Breast epithelium (tissue), 4 donors: Measurements from ENCODE around the gene H6PD. TPM values are rescaled to one million over a fixed set of nuclear protein-coding genes. Genes with fewer than 3 reads are reported as not detected.

Experiments
- DNase-seq, 2 donors: peaks; one replicate each; pipeline ENCODE4 v3.0.0-alpha.2; 2019; ENCODE audit warnings: low spot score in 2 of 2
- H3K27ac ChIP-seq, 2 donors: fragments of 200-600 bp; sonication (generic) in 1 of 2; one replicate each; pipeline ENCODE4 v1.5.1; 2016 to 2019; ENCODE audit warnings: mild to moderate bottlenecking in 1 of 2
- H3K27me3 ChIP-seq, 2 donors: fragments of 200-600 bp; sonication (generic) in 1 of 2; one replicate each; pipeline versions ENCODE4 v1.5.1 to v1.6.0; 2017 to 2019; ENCODE audit warnings: control low read depth in 1 of 2, mild to moderate bottlenecking in 1 of 2
- H3K36me3 ChIP-seq: fragments of 200-600 bp; one replicate; pipeline ENCODE4 v1.5.1; 2019
- H3K4me1 ChIP-seq, 2 donors: fragments of 200-600 bp; sonication (generic); one replicate each; pipeline ENCODE4 v1.5.1; 2016 to 2019; ENCODE audit warnings: control low read depth in 1 of 2
- H3K4me3 ChIP-seq, 3 donors: fragments of 200-600 bp; sonication (generic); 1 replicate in 2 of 3; 2 replicates in 1 of 3; pipeline ENCODE4 v1.5.1; 2016 to 2019; ENCODE audit warnings: mild to moderate bottlenecking in 3 of 3, moderate library complexity in 2 of 3
- H3K9me3 ChIP-seq, 2 donors: fragments of 200-600 bp; sonication (generic) in 1 of 2; one replicate each; pipeline ENCODE4 v1.5.1; 2016 to 2019; ENCODE audit warnings: control low read depth in 1 of 2
- POLR2A ChIP-seq: fragments of 450-650 bp; IDR thresholded peaks from one replicate; pipeline ENCODE4 v1.6.1; 2016; ENCODE audit warnings: antibody characterized with exemption, mild to moderate bottlenecking, moderate library complexity
- POLR2AphosphoS5 ChIP-seq, 3 donors: sonication (generic); formaldehyde crosslinking; IDR thresholded peaks; one replicate each; pipeline ENCODE4 v1.6.1; 2017; ENCODE audit warnings: antibody characterized with exemption in 3 of 3
- intact Hi-C: fragments of 100-400 bp; cut with DNase I; formaldehyde crosslinking; loops from one replicate; pipeline ENCODE4 v1.15.1; 2023; ENCODE audit warnings: low total_unique reads
- total RNA-seq, 3 donors: library from RNA; depleted of rRNA; stranded (reverse); fragments of >200 nt; gene quantifications; one replicate each; pipeline ENCODE4 v1.1.0, GENCODE V29; 2016
- TF ChIP-seq, protein P1 (sequence below), 3 donors: fragments of 450-650 bp; IDR thresholded peaks; one replicate each; pipeline ENCODE4 v1.5.1; 2016 to 2017; ENCODE audit warnings: antibody characterized with exemption in 3 of 3, mild to moderate bottlenecking in 3 of 3, moderate library complexity in 3 of 3

Gene H6PD
- total RNA-seq, 3 donors from 2014 or later: 46.4 to 77.4 (median 49.5) TPM

DNA sequence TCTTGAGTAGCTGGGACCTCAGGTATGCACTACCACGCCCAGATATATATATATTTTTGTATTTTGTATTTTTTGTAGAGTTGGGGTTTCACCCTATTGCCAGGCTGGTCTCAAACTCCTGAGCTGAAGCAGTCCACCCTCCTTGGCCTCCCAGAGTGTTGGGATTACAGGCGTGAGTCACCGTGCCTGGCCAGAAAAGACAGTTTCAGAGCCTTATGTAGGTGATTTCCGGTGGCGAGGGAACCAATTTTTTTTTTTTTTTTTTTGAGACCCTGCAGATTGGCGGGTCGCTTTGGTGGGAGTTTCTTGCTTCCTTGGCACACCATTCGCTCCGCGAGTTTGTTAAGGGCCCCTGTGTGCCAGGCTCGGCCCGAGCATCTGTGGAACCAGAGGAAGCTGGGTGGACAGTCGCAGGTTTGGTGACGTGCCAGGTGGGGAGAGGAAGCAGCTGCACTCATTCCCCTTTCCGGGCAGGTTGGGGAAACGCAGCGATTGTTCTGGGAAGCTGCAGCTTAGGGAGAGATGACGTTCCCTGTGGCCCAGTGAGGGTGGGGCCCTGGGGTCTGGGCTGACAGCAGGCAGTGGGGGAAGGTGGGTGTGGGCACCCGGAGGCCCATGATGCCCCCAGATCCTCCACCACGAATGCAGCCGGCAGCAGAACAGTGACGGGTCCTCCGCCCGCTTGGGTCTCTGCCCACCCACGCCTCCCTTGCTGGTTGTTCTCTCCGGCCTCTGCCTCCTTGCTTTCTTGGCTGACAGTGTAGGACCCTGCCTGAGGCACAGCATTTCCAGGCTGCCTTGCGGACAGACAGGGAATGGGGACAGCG is 83.2 kb downstream of the H6PD start:
- Histone ChIP-seq H3K27ac (peak overlapping the region; percentile 19 to 82), H3K4me3 (peak overlapping the region in 1 of 3 donors; percentile 53), H3K27me3 (no peaks in the 10 kb centered on the region), H3K36me3 (no peaks in the 10 kb centered on the region), H3K9me3 (no peaks in the 10 kb centered on the region), H3K4me1 (no peaks in the 10 kb centered on the region)
- intact Hi-C loops: loop anchor here (5.0 kb wide), 1 partner anchor 869 kb away; no protein-coding TSS in a partner anchor
- DNase-seq: peak in 1 of 2 donors; percentile 53
- TF ChIP-seq POLR2A (no peak), POLR2AphosphoS5 (IDR thresholded peaks at IDR 0.05) (peak in 2 of 3 donors; percentile 34 to 69)
- TF ChIP-seq, protein P1, sequence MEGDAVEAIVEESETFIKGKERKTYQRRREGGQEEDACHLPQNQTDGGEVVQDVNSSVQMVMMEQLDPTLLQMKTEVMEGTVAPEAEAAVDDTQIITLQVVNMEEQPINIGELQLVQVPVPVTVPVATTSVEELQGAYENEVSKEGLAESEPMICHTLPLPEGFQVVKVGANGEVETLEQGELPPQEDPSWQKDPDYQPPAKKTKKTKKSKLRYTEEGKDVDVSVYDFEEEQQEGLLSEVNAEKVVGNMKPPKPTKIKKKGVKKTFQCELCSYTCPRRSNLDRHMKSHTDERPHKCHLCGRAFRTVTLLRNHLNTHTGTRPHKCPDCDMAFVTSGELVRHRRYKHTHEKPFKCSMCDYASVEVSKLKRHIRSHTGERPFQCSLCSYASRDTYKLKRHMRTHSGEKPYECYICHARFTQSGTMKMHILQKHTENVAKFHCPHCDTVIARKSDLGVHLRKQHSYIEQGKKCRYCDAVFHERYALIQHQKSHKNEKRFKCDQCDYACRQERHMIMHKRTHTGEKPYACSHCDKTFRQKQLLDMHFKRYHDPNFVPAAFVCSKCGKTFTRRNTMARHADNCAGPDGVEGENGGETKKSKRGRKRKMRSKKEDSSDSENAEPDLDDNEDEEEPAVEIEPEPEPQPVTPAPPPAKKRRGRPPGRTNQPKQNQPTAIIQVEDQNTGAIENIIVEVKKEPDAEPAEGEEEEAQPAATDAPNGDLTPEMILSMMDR (IDR thresholded peaks at IDR 0.05): no peak

DNA sequence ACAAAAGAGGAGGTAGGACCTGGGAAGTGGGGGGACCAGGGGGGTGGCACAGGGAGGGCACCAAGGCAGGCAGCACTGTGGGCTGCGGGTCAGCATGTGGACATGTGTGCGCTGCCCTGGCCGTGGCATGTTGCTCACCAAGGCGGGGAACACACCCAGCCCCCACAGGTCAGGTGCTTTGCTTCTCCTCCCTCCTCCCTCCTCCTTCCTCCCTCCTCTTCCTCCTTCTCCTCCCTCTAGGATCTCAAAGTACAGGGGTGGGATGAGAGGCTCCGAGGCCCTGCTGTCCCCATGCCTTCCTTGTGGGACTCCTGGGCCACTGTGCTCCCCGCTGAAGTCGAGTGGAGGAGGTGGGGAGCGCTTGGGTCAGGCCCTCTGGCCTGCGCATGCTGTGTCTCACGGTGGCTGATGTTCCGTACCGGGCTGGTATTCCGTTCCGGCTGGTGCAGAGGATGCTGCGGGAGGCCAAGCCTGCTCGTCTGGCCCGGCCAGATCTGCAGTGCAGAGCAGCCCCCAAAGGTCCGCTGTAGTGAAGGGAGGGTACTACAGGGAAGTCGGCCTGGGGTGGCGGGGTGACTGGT is 84.7 kb downstream of the H6PD start:
- H3K9me3 ChIP-seq: no peaks in the 10 kb centered on the region

DNA sequence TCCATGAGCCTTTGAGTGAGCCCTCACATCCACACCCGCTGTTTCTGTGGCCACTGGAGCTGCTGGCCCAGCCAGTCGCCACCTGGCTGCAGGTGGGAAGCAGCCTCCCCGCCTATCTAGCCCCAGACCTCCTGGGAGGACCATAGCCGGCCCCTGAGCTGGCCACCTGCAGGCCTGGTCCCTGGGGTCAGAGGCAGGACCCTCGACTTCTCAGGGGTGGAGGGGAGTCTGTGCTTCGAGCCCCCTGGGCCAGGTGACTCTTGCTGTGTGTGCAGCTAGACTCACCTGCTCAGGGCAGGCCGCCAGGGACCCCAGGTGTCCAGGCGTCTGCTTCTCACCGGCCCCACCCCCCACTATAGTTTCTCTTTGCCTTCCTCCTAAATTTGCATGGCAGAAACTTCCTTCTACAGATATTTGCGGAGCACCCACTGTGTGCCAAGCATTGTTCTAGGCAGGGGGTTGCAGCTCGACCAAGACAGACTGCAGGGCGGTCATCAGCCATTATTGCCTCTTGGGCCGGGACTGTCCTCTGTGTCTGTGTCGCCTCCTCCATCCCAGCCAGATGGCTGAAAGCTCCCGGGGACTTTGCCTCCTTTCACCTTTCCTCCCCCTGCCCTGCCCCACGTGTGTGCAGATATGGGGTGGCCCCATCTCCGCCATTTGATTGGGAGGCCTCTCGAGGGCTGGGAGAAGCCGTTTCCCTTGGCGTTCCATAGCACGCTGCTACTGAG is 85.4 kb downstream of the H6PD start:
- Histone ChIP-seq H3K36me3 (no peaks in the 10 kb centered on the region), H3K4me3 (no peak overlapping the region), H3K27ac (no peak overlapping the region), H3K27me3 (no peaks in the 10 kb centered on the region), H3K9me3 (no peaks in the 10 kb centered on the region), H3K4me1 (peaks cover 2 to 3% of the 10 kb centered on the region in 2 donors)
- TF ChIP-seq POLR2AphosphoS5 (IDR thresholded peaks at IDR 0.05) (no peak), POLR2A (no peak)
- TF ChIP-seq, protein P1 (IDR thresholded peaks at IDR 0.05): no peak
- no peak for DNase-seq
- intact Hi-C loops: loop anchor here (5.0 kb wide), 1 partner anchor 867 kb away; no protein-coding TSS in a partner anchor

More for the DNA sequence above, 84.7 kb downstream of the H6PD start:
- Histone ChIP-seq H3K36me3 (no peaks in the 10 kb centered on the region), H3K27ac (peak overlapping the region in 1 of 2 donors; percentile 12), H3K4me3 (no peak overlapping the region), H3K27me3 (no peaks in the 10 kb centered on the region), H3K4me1 (no peaks in the 10 kb centered on the region)
- TF ChIP-seq, protein P1 (IDR thresholded peaks at IDR 0.05): no peak
- TF ChIP-seq POLR2A: no peak
- TF ChIP-seq POLR2AphosphoS5 (IDR thresholded peaks at IDR 0.05): no peak
- intact Hi-C loops: loop anchor here (5.0 kb wide), 1 partner anchor 868 kb away; no protein-coding TSS in a partner anchor
- no peak for DNase-seq

Other genes with a start within 250 kb of the H6PD start
- not detected for gene SLC2A7, start 208.4 kb upstream of the H6PD start, total RNA-seq
- 1 to 10 TPM; 2.3 to 2.8 (median 2.7) TPM for gene SLC2A5, start 165.1 kb upstream of the H6PD start, total RNA-seq
- gene GPR157, start 105.7 kb upstream of the H6PD start, total RNA-seq: 10 to 100 TPM in 1 of 3 donors, 1 to 10 TPM in 2; 4.3 to 11.7 (median 9.2) TPM
- gene SPSB1, start 58.1 kb downstream of the H6PD start, total RNA-seq: 10 to 100 TPM; 30.6 to 52.5 (median 34.4) TPM